Heart right ventricle (tissue), 16 donors: ENCODE results near the gene MTHFD1L. TPM values are rescaled to one million over a fixed set of nuclear protein-coding genes. Genes with fewer than 3 reads are reported as not detected.

Source experiments
- ATAC-seq, 8 donors: fragments of 200-7000 bp; cut with Tn5 transposase; one replicate each; pipeline ENCODE4 v1.9.1; 2020; ENCODE audit warnings: mild to moderate bottlenecking in 8 of 8, moderate library complexity in 8 of 8, moderate number of reproducible peaks in 1 of 8
- DNase-seq, 2 donors: peaks; one replicate each; pipeline ENCODE4 v3.0.0-alpha.2; 2020
- H3K27ac ChIP-seq, 10 donors: fragments of 200-600 bp; sonication (generic) in 2 of 10; one replicate each; pipeline versions ENCODE4 v1.5.0 to v1.8.0; 2020 to 2022; ENCODE audit warnings: mild to moderate bottlenecking in 3 of 10
- H3K27me3 ChIP-seq, 7 donors: fragments of 200-600 bp; one replicate each; pipeline ENCODE4 v1.8.0; 2021 to 2022; ENCODE audit warnings: mild to moderate bottlenecking in 2 of 7
- H3K36me3 ChIP-seq, 9 donors: fragments of 200-600 bp; sonication (generic) in 1 of 9; one replicate each; pipeline versions ENCODE4 v1.5.0 to v1.8.0; 2020 to 2022; ENCODE audit warnings: mild to moderate bottlenecking in 2 of 9
- H3K4me1 ChIP-seq, 9 donors: fragments of 200-600 bp; sonication (generic) in 1 of 9; one replicate each; pipeline versions ENCODE4 v1.5.0 to v1.8.0; 2020 to 2022; ENCODE audit warnings: mild to moderate bottlenecking in 4 of 9
- H3K4me3 ChIP-seq, 10 donors: fragments of 200-600 bp; sonication (generic) in 2 of 10; one replicate each; pipeline versions ENCODE4 v1.5.0 to v1.8.0; 2020 to 2022; ENCODE audit warnings: mild to moderate bottlenecking in 7 of 10, moderate library complexity in 2 of 10
- H3K9me3 ChIP-seq, 11 donors: fragments of 200-600 bp in 10 of 11; sonication (generic) in 2 of 11; one replicate each; pipeline versions ENCODE4 v1.5.0 to v1.8.0; 2013 to 2022; ENCODE audit warnings: mild to moderate bottlenecking in 2 of 11, control low read depth in 1 of 11, moderate library complexity in 1 of 11
- WGBS, 2 donors: extraction: QIAGEN DNeasy Blood & Tissue Kit; methylation state at CpG; one replicate each; pipeline ENCODE4 v1.1.7; 2013; ENCODE audit warnings: inconsistent platforms in 1 of 2; 5-methylcytosine and 5-hydroxymethylcytosine counted together
- intact Hi-C, 10 donors: fragments of 100-400 bp; cut with DNase I; formaldehyde crosslinking; loops; one replicate each; pipeline versions ENCODE4 v1.11.1 to v1.14.2; 2022
- polyA plus RNA-seq, 2 donors: library from polyadenylated mRNA; stranded (reverse); fragments of 200-250 nt; gene quantifications; one replicate each; pipeline ENCODE4 v1.2.3, GENCODE V29; 2013
- total RNA-seq, 10 donors: library from RNA; stranded (reverse); fragmentation: NEBNext Ultra II Directional in 3 of 10; extraction: Animal tissue kit (Norgen Biotek cat#: 25700) in 3 of 10; gene quantifications; one replicate each; pipeline versions ENCODE4 v1.2.1 to v1.2.4, GENCODE V29; 2021 to 2023
- TF ChIP-seq, protein P1 (sequence below), 9 donors: fragments of 200-600 bp; sonication (generic) in 2 of 9; IDR thresholded peaks; one replicate each; pipeline versions ENCODE4 v1.5.0 to v1.8.0; 2021 to 2022; ENCODE audit warnings: antibody characterized with exemption in 9 of 9, mild to moderate bottlenecking in 5 of 9, moderate library complexity in 1 of 9
- donor health status: Arrhythmogenic right ventricular cardiomyopathy.
- donor health status: ischemic (EF 13 %, LVEDD 7.1; RV severe dilation, severe dysfunction).
- donor health status: healthy with polysubstance abuse.
- donor health status: DM: no; HTN: yes; CAD: no.
- donor health status: DM: no; HTN: no; CAD: no.
- donor health status: ischemic (EF 25% LVEDD 6.9; RV normal size, moderate dysfunction).
- donor health status: ischemic (EF 25% LVEDD 5.7; RV mildly dilated, moderate dysfunction).
- donor health status: healthy.
- donor health status: DM: yes; HTN: yes; CAD: no.
- donor health status: Ischemic cardiomyopathy.
- donor health status: ischemic (EF 35%, LVEDD 5.7; RV mildly dilated, moderate dysfunction).
- donor health status: nonischemic (EF 11% LVEDD 7.7; RV severe dilation, severe dysfunction).
- donor health status: DM: yes; HTN: yes; CAD: no.
- donor health status: PGD.
- donor health status: ischemic (EF 29% LVEDD 5.4; RV normal size, mild dysfunction).
- donor health status: nonischemic (EF 23%, LVEDD 6.1; RV moderate dilation, normal function).

Gene MTHFD1L
- total and polyA plus RNA-seq, 12 donors = 1.2 to 10.8 (median 3.8) TPM

DNA sequence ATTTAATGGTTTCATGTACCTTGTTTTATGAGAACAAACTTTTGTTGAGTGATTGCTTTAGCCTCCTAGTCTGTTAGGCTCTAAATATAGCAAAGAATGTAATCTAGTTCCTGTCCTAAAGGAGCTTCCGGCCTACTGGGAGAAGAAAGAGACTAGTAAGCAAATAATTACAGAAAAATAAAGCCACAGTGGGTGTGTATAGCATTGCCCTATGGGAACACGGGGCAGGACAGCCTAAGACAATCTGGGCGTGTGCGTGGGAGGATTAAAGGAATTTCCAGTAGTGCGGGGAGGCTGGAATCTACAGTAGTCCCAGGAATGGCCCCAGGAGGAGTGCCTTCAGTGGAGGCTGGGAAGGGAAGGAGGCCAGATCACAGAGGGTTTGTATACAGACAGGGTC lies 276.2 kb downstream of the MTHFD1L start:
- TF ChIP-seq, protein P1, sequence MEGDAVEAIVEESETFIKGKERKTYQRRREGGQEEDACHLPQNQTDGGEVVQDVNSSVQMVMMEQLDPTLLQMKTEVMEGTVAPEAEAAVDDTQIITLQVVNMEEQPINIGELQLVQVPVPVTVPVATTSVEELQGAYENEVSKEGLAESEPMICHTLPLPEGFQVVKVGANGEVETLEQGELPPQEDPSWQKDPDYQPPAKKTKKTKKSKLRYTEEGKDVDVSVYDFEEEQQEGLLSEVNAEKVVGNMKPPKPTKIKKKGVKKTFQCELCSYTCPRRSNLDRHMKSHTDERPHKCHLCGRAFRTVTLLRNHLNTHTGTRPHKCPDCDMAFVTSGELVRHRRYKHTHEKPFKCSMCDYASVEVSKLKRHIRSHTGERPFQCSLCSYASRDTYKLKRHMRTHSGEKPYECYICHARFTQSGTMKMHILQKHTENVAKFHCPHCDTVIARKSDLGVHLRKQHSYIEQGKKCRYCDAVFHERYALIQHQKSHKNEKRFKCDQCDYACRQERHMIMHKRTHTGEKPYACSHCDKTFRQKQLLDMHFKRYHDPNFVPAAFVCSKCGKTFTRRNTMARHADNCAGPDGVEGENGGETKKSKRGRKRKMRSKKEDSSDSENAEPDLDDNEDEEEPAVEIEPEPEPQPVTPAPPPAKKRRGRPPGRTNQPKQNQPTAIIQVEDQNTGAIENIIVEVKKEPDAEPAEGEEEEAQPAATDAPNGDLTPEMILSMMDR (IDR thresholded peaks at IDR 0.05) = no peak
- 31 to 48% methylated on average over 5 of the region's 5 CpGs for WGBS, 2 donors
- H3K4me1 ChIP-seq = peaks cover 3 to 33% (median 18%) of the 10 kb centered on the region in 9 donors
- intact Hi-C loops = no loop called here
- H3K27me3 ChIP-seq = no peaks in the 10 kb centered on the region
- H3K27ac ChIP-seq = peak overlapping the region in 8 of 10 donors; percentile 27 to 66 (median 52)
- peaks cover 0 to 5% (median 0%) of the 10 kb centered on the region in 11 donors for H3K9me3 ChIP-seq
- peak; percentile 69 to 87 (median 84) for ATAC-seq
- peak in 1 of 2 donors; percentile 50 for DNase-seq
- no peaks in the 10 kb centered on the region for H3K36me3 ChIP-seq
- H3K4me3 ChIP-seq = no peak overlapping the region

- WGBS, 2 donors = 87 to 96% methylated on average over 5 of the region's 5 CpGs
- intact Hi-C loops = no loop called here
- peaks cover 3 to 38% (median 18%) of the 10 kb centered on the region in 9 donors for H3K4me1 ChIP-seq
- peaks cover 0 to 7% (median 0%) of the 10 kb centered on the region in 11 donors for H3K9me3 ChIP-seq
- TF ChIP-seq, protein P1 (IDR thresholded peaks at IDR 0.05) = no peak
- no peak for DNase-seq
- no peak overlapping the region for H3K27ac ChIP-seq
- no peak for ATAC-seq
- no peak overlapping the region for H3K4me3 ChIP-seq
- no peaks in the 10 kb centered on the region for H3K36me3 ChIP-seq
- no peaks in the 10 kb centered on the region for H3K27me3 ChIP-seq
Measured at GRCh38 chr6:151142676-151143075, 277.2 kb downstream of the MTHFD1L start.

DNA sequence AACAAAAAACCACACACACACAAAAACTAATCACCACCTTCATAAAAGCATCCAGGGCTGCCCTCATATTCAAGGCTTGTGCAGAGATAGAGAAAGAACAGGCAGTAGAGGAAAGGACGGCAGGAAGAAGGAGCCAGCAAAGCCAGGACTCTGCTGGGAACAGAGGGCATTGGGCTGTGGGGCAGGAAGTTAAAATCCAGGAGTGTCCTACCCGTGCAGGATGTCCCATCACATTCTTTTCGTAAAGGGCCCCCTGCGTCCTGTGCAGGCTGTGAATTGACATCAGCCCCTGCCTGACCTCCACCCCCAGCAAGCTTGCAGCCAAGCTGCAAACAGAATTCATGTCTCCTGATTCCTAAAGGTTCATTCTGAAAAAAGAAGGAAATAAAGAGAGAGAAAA lies 277.8 kb downstream of the MTHFD1L start:
- no peaks in the 10 kb centered on the region for H3K27me3 ChIP-seq
- intact Hi-C loops = no loop called here
- no peaks in the 10 kb centered on the region for H3K36me3 ChIP-seq
- peaks cover 3 to 42% (median 18%) of the 10 kb centered on the region in 9 donors for H3K4me1 ChIP-seq
- DNase-seq = no peak
- no peak overlapping the region for H3K4me3 ChIP-seq
- H3K27ac ChIP-seq = no peak overlapping the region
- peaks cover 0 to 7% (median 0%) of the 10 kb centered on the region in 11 donors for H3K9me3 ChIP-seq
- ATAC-seq = no peak
- WGBS, 2 donors = 53 to 63% methylated on average over 4 of the region's 4 CpGs
- TF ChIP-seq, protein P1 (IDR thresholded peaks at IDR 0.05) = no peak

- peaks cover 0 to 7% (median 0%) of the 10 kb centered on the region in 11 donors for H3K9me3 ChIP-seq
- H3K27me3 ChIP-seq = no peaks in the 10 kb centered on the region
- no peaks in the 10 kb centered on the region for H3K36me3 ChIP-seq
- H3K4me1 ChIP-seq = peaks cover 3 to 45% (median 18%) of the 10 kb centered on the region in 9 donors
- H3K4me3 ChIP-seq = no peak overlapping the region
- WGBS, 2 donors = 61 to 77% methylated on average over 6 of the region's 6 CpGs
- ATAC-seq (no peak), DNase-seq (no peak)
- TF ChIP-seq, protein P1 (IDR thresholded peaks at IDR 0.05) = no peak
- intact Hi-C loops = no loop called here
- no peak overlapping the region for H3K27ac ChIP-seq
Measured at GRCh38 chr6:151143806-151144205, 278.3 kb downstream of the MTHFD1L start.
